ENCODE results near the gene TOP2B. TPM values are rescaled to one million over a fixed set of nuclear protein-coding genes. Genes with fewer than 3 reads are reported as not detected.
A peak's percentile ranks its signal among the peaks of the same experiment; 100 is the strongest.

The TOP2B gene
- total and polyA plus RNA-seq, 4 donors = 32.7 to 260 (median 56.2) TPM

DNA sequence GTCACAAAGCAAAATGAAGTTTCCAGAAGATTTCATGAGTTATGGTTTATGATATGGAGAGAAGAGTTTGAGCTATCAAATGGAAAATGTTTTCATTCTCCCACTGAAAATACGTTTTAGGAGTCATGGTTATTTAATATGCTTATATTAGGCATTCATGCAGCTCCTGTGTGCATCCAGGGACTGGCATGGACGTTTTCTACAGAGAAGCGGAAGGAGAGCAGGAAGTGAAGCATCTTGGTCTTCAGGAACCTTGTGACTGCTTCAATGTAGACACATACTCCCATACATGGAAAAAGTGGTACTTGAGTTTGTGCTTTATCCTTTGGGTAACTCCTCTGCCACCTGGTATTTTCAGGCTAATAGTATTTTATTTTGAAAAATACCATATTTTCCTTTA, 43.3 kb upstream of the TOP2B start:
- WGBS, 2 donors = 63 to 68% methylated on average over 3 of the region's 3 CpGs
- no peak overlapping the region for H3K4me3 ChIP-seq
- ATAC-seq (ENCODE audit: insufficient read depth, low FRiP score) (no peak), DNase-seq (no peak)
- H3K4me1 ChIP-seq (ENCODE audit: control insufficient read depth in 5 of 5, insufficient read depth in 5 of 5, low read length in 5 of 5) = no peaks in the 10 kb centered on the region
- H3K27me3 ChIP-seq (ENCODE audit: control insufficient read depth in 3 of 3, insufficient read depth in 3 of 3, low read length in 2 of 3) = no peaks in the 10 kb centered on the region
- no peaks in the 10 kb centered on the region for H3K9me3 ChIP-seq (ENCODE audit: control insufficient read depth in 4 of 4, insufficient read depth in 3 of 4, low read length in 3 of 4)
- H3K9ac ChIP-seq (ENCODE audit: insufficient read depth in 1 of 2, low read length in 2 of 2) = no peak overlapping the region
- TF ChIP-seq, protein P1, sequence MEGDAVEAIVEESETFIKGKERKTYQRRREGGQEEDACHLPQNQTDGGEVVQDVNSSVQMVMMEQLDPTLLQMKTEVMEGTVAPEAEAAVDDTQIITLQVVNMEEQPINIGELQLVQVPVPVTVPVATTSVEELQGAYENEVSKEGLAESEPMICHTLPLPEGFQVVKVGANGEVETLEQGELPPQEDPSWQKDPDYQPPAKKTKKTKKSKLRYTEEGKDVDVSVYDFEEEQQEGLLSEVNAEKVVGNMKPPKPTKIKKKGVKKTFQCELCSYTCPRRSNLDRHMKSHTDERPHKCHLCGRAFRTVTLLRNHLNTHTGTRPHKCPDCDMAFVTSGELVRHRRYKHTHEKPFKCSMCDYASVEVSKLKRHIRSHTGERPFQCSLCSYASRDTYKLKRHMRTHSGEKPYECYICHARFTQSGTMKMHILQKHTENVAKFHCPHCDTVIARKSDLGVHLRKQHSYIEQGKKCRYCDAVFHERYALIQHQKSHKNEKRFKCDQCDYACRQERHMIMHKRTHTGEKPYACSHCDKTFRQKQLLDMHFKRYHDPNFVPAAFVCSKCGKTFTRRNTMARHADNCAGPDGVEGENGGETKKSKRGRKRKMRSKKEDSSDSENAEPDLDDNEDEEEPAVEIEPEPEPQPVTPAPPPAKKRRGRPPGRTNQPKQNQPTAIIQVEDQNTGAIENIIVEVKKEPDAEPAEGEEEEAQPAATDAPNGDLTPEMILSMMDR (IDR thresholded peaks at IDR 0.05; ENCODE audit: control extremely low read depth, extremely low read depth) = no peak
- no peaks in the 10 kb centered on the region for H3K36me3 ChIP-seq (ENCODE audit: control insufficient read depth in 4 of 4, insufficient read depth in 4 of 4, low read length in 4 of 4)
- no peak overlapping the region for H3K27ac ChIP-seq (ENCODE audit: low read depth in 1 of 2, low read length in 1 of 2)

GRCh38 chr3:25707268-25707926, 42.7 kb upstream of the TOP2B start:
- TF ChIP-seq, protein P1 (IDR thresholded peaks at IDR 0.05; ENCODE audit: control extremely low read depth, extremely low read depth) = no peak
- Histone ChIP-seq H3K27me3 (ENCODE audit: control insufficient read depth in 3 of 3, insufficient read depth in 3 of 3, low read length in 2 of 3) (no peaks in the 10 kb centered on the region), H3K9ac (ENCODE audit: insufficient read depth in 1 of 2, low read length in 2 of 2) (no peak overlapping the region), H3K4me1 (ENCODE audit: control insufficient read depth in 5 of 5, insufficient read depth in 5 of 5, low read length in 5 of 5) (no peaks in the 10 kb centered on the region), H3K36me3 (ENCODE audit: control insufficient read depth in 4 of 4, insufficient read depth in 4 of 4, low read length in 4 of 4) (no peaks in the 10 kb centered on the region), H3K4me3 (no peak overlapping the region), H3K27ac (ENCODE audit: low read depth in 1 of 2, low read length in 1 of 2) (no peak overlapping the region), H3K9me3 (ENCODE audit: control insufficient read depth in 4 of 4, insufficient read depth in 3 of 4, low read length in 3 of 4) (no peaks in the 10 kb centered on the region)
- ATAC-seq (ENCODE audit: insufficient read depth, low FRiP score) (no peak), DNase-seq (no peak)
- 91 to 94% methylated on average over 2 of the region's 2 CpGs for WGBS, 2 donors

DNA sequence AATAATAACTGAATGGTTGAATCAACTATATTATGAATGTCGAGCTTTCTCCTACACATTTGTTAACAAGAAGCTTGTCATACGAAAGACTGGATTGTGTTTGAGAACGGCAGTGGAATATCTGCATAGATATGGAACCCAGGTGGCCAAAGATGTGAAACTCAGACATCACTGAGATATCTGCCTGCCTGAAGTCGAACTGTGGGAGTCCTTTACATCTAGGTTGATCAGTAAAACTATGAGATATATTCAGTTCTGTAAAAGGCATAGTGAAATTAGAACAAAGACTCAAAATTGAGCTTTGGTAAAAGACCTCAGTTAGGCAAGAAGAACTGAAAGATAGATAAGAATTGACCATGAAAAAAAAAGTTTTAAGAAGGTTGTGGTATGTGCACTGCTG, 41.5 kb upstream of the TOP2B start:
- H3K27me3 ChIP-seq (ENCODE audit: control insufficient read depth in 3 of 3, insufficient read depth in 3 of 3, low read length in 2 of 3) = no peaks in the 10 kb centered on the region
- no peaks in the 10 kb centered on the region for H3K4me1 ChIP-seq (ENCODE audit: control insufficient read depth in 5 of 5, insufficient read depth in 5 of 5, low read length in 5 of 5)
- no peak for ATAC-seq (ENCODE audit: insufficient read depth, low FRiP score)
- H3K27ac ChIP-seq (ENCODE audit: low read depth in 1 of 2, low read length in 1 of 2) = no peak overlapping the region
- WGBS, 2 donors = 86 to 91% methylated on average over 4 of the region's 4 CpGs
- H3K9me3 ChIP-seq (ENCODE audit: control insufficient read depth in 4 of 4, insufficient read depth in 3 of 4, low read length in 3 of 4) = no peaks in the 10 kb centered on the region
- H3K9ac ChIP-seq (ENCODE audit: insufficient read depth in 1 of 2, low read length in 2 of 2) = no peak overlapping the region
- no peaks in the 10 kb centered on the region for H3K36me3 ChIP-seq (ENCODE audit: control insufficient read depth in 4 of 4, insufficient read depth in 4 of 4, low read length in 4 of 4)
- no peak for DNase-seq
- no peak overlapping the region for H3K4me3 ChIP-seq
- TF ChIP-seq, protein P1 (IDR thresholded peaks at IDR 0.05; ENCODE audit: control extremely low read depth, extremely low read depth) = no peak

GRCh38 chr3:25697553-25697952, 32.8 kb upstream of the TOP2B start:
- Histone ChIP-seq H3K9me3 (ENCODE audit: control insufficient read depth in 4 of 4, insufficient read depth in 3 of 4, low read length in 3 of 4) (no peaks in the 10 kb centered on the region), H3K27ac (ENCODE audit: low read depth in 1 of 2, low read length in 1 of 2) (no peak overlapping the region), H3K27me3 (ENCODE audit: control insufficient read depth in 3 of 3, insufficient read depth in 3 of 3, low read length in 2 of 3) (no peaks in the 10 kb centered on the region), H3K4me3 (no peak overlapping the region), H3K9ac (ENCODE audit: insufficient read depth in 1 of 2, low read length in 2 of 2) (no peak overlapping the region), H3K4me1 (ENCODE audit: control insufficient read depth in 5 of 5, insufficient read depth in 5 of 5, low read length in 5 of 5) (no peaks in the 10 kb centered on the region), H3K36me3 (ENCODE audit: control insufficient read depth in 4 of 4, insufficient read depth in 4 of 4, low read length in 4 of 4) (no peaks in the 10 kb centered on the region)
- TF ChIP-seq, protein P1 (IDR thresholded peaks at IDR 0.05; ENCODE audit: control extremely low read depth, extremely low read depth) = no peak
- WGBS, 2 donors = 61 to 67% methylated on average over 1 of the region's 1 CpG
- DNase-seq (peak in 1 of 3 donors; percentile 31), ATAC-seq (ENCODE audit: insufficient read depth, low FRiP score) (no peak)

Data from lung (tissue), 12 donors.